ENCODE results near the gene SMIM26. TPM values are rescaled to one million over a fixed set of nuclear protein-coding genes. Genes with fewer than 3 reads are reported as not detected.

The SMIM26 gene
- total and polyA plus RNA-seq, 2 of the 8 experiments (the other 6 are each of a cell fraction or from before 2014, with no cell fraction given), result 69.8 to 95.0 TPM

GRCh38 chr20:18533491-18533890 is 33.7 kb upstream of the SMIM26 start (continued):
- TF ChIP-seq CHD7 (IDR thresholded peaks at IDR 0.05; ENCODE audit: insufficient replicate concordance, low read length) (no peak), FOSL1 (IDR thresholded peaks at IDR 0.05; ENCODE audit: insufficient read depth, low read depth, low read length) (no peak), RXRA (IDR thresholded peaks at IDR 0.05; ENCODE audit: insufficient read depth, low read depth, low read length) (no peak), NANOG (IDR thresholded peaks at IDR 0.05; ENCODE audit: insufficient read depth, low read depth, low read length, poor library complexity, severe bottlenecking) (no peak), CEBPB (IDR thresholded peaks at IDR 0.05; ENCODE audit: low read depth, low read length) (no peak), MAX (IDR thresholded peaks at IDR 0.05) (no peak), SIRT6 (IDR thresholded peaks at IDR 0.05; ENCODE audit: low read length) (no peak)

Data from H1 (cell line).